H1 (cell line): Measurements from ENCODE around the gene ATG9B. TPM values are rescaled to one million over a fixed set of nuclear protein-coding genes. Genes with fewer than 3 reads are reported as not detected.

Source experiments
- BACH1 ChIP-seq: IDR thresholded peaks from 2 replicates; pipeline ENCODE4 v1.6.1; 2012; ENCODE audit warnings: low read length, improper control_type of control experiment
- CHD7 ChIP-seq: fragments of 300-600 bp; sonication (generic); IDR thresholded peaks from 2 replicates; pipeline ENCODE4 v1.7.1; 2012; ENCODE audit warnings: low read length, moderate library complexity, mild to moderate bottlenecking, inconsistent platforms; ENCODE audit not compliant: insufficient replicate concordance
- EP300 ChIP-seq, 2 experiments: IDR thresholded peaks; 1 replicate in 1 of 2; 2 replicates in 1 of 2; pipeline ENCODE4 v1.6.1; 2011 to 2012; ENCODE audit warnings: low read depth in 2 of 2, low read length in 2 of 2, mild to moderate bottlenecking in 2 of 2, borderline replicate concordance in 1 of 2, inconsistent platforms in 1 of 2, moderate library complexity in 1 of 2
- HDAC6 ChIP-seq: IDR thresholded peaks from one replicate; pipeline ENCODE4 v1.7.1; 2012; ENCODE audit warnings: low read depth, mild to moderate bottlenecking, inconsistent platforms, low read length, moderate library complexity
- POLR2AphosphoS5 ChIP-seq: IDR thresholded peaks from 2 replicates; pipeline ENCODE4 v1.6.1; 2011; ENCODE audit warnings: low read depth, low read length
- RBBP5 ChIP-seq: IDR thresholded peaks from 2 replicates; pipeline ENCODE4 v1.7.1; 2012; ENCODE audit warnings: low read depth, mild to moderate bottlenecking, inconsistent platforms, low read length, moderate library complexity, borderline replicate concordance
- YY1 ChIP-seq: IDR thresholded peaks from 2 replicates; pipeline ENCODE4 v1.6.1; 2011; ENCODE audit warnings: low read depth, mild to moderate bottlenecking, low read length
- polyA plus RNA-seq, 7 experiments: library from polyadenylated mRNA; depleted of rRNA in 3 of 7; stranded (reverse) in 5 of 7; unstranded in 2 of 7; fragments of >200 nt in 5 of 7; fragments of 200-250 nt in 2 of 7; gene quantifications; 1 replicate in 5 of 7; 2 replicates in 1 of 7; 4 replicates in 1 of 7; pipeline versions ENCODE4 v1.2.1 to v1.2.3, GENCODE V29; 2011 to 2013; ENCODE audit warnings: missing spikeins in 2 of 7, mixed read lengths in 2 of 7
- total RNA-seq: library from RNA; stranded (reverse); fragmentation: NEBNext Ultra II Directional; extraction: Animal tissue kit (Norgen Biotek cat#: 25700); gene quantifications from 2 replicates; pipeline ENCODE4 v1.2.1, GENCODE V29; 2021
- TF ChIP-seq, protein P1 (sequence below), 3 experiments: IDR thresholded peaks; 1 replicate in 2 of 3; 2 replicates in 1 of 3; pipeline versions ENCODE4 v1.5.1 to v1.6.1; 2011; ENCODE audit warnings: low read length in 3 of 3, mild to moderate bottlenecking in 3 of 3, inconsistent platforms in 2 of 3, low read depth in 1 of 3, moderate library complexity in 1 of 3; ENCODE audit not compliant: insufficient read depth in 1 of 3; ENCODE audit errors: control extremely low read depth in 1 of 3

Gene ATG9B
- total and polyA plus RNA-seq, 2 of the 8 experiments (the other 6 are each of a cell fraction or from before 2014, with no cell fraction given) = 1.4 to 2.3 TPM

DNA sequence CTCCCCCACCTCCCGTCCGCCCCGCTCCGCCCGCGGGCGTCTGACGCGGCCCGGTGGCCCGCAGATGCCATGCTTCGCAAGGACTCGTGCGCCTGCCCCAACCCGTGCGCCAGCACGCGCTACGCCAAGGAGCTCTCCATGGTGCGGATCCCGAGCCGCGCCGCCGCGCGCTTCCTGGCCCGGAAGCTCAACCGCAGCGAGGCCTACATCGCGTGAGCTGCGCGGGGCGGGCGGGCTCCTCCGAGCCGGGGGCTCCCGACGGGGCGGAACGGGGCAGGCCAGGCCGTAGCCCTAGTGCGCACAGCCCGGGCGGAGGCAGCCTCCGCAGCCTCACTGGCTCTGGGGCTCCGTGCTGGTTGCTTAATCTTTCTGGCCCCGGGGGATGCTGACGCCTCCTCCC lies 26.8 kb upstream of the ATG9B start (continued):
- TF ChIP-seq EP300 (IDR thresholded peaks at IDR 0.05; ENCODE audit: borderline replicate concordance in 1 of 2, low read depth in 2 of 2, low read length in 2 of 2) (peak in 1 of 2 experiments; percentile 79; a peak in 2 of 3 replicates), HDAC6 (no peak), BACH1 (no peak), CHD7 (no peak), POLR2AphosphoS5 (no peak), YY1 (0 out of 2 replicates have a peak, but pooled peaks have one; percentile 58), RBBP5 (no peak)
- TF ChIP-seq, protein P1, sequence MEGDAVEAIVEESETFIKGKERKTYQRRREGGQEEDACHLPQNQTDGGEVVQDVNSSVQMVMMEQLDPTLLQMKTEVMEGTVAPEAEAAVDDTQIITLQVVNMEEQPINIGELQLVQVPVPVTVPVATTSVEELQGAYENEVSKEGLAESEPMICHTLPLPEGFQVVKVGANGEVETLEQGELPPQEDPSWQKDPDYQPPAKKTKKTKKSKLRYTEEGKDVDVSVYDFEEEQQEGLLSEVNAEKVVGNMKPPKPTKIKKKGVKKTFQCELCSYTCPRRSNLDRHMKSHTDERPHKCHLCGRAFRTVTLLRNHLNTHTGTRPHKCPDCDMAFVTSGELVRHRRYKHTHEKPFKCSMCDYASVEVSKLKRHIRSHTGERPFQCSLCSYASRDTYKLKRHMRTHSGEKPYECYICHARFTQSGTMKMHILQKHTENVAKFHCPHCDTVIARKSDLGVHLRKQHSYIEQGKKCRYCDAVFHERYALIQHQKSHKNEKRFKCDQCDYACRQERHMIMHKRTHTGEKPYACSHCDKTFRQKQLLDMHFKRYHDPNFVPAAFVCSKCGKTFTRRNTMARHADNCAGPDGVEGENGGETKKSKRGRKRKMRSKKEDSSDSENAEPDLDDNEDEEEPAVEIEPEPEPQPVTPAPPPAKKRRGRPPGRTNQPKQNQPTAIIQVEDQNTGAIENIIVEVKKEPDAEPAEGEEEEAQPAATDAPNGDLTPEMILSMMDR (IDR thresholded peaks at IDR 0.05; ENCODE audit: control extremely low read depth in 1 of 3, insufficient read depth in 1 of 3, low read depth in 1 of 3, low read length in 3 of 3) = peak in 1 of 3 experiments; percentile 4; a peak in 1 of 4 replicates
